ENCODE results near the gene PCSK4. TPM values are rescaled to one million over a fixed set of nuclear protein-coding genes. Genes with fewer than 3 reads are reported as not detected.

Gene PCSK4
- total RNA-seq, 1 donor from 2014 or later, result 12.4 TPM

GRCh38 chr19:1438933-1439354, 51.2 kb downstream of the PCSK4 start:
- TF ChIP-seq CTCF (conservative IDR thresholded peaks at IDR 0.05), result no peak
- H3K4me1 Mint-ChIP-seq (ENCODE audit: unreplicated experiment), result peaks cover 8% of the 10 kb centered on the region
- peak overlapping the region; percentile 95 for H3K4me3 Mint-ChIP-seq
- H3K27me3 Mint-ChIP-seq, result peaks cover under 1% of the 10 kb centered on the region
- H3K27ac Mint-ChIP-seq, result peak overlapping the region; percentile 95
- peaks cover 9% of the 10 kb centered on the region for H3K36me3 Mint-ChIP-seq
- H3K9me3 Mint-ChIP-seq, result no peaks in the 10 kb centered on the region
- DNase-seq (ENCODE audit: extremely low spot score, unreplicated experiment), result no peak

GRCh38 chr19:1438035-1438932, 51.9 kb downstream of the PCSK4 start, which contains the start of gene RPS15:
Gene RPS15 (plus strand): TSS chr19:1438396. CDS start chr19:1438426, 30 bp downstream.
- Mint-ChIP-seq H3K27ac (peak within 1 kb of the TSS; percentile 95), H3K36me3 (peaks cover 9% of the 10 kb centered on the region), H3K9me3 (no peaks in the 10 kb centered on the region), H3K4me3 (peak within 1 kb of the TSS; percentile 95), H3K27me3 (no peaks in the 10 kb centered on the region), H3K4me1 (ENCODE audit: unreplicated experiment) (peaks cover 8% of the 10 kb centered on the region)
- peak; percentile 98 for DNase-seq (ENCODE audit: extremely low spot score, unreplicated experiment)
- TF ChIP-seq CTCF (conservative IDR thresholded peaks at IDR 0.05), result peak; percentile 91

- no peak for DNase-seq (ENCODE audit: extremely low spot score, unreplicated experiment)
- Mint-ChIP-seq H3K4me3 (peak overlapping the region; percentile 95), H3K4me1 (ENCODE audit: unreplicated experiment) (peaks cover 5% of the 10 kb centered on the region), H3K27ac (peak overlapping the region; percentile 95), H3K36me3 (peaks cover 8% of the 10 kb centered on the region), H3K9me3 (no peaks in the 10 kb centered on the region), H3K27me3 (no peaks in the 10 kb centered on the region)
- TF ChIP-seq CTCF (conservative IDR thresholded peaks at IDR 0.05), result no peak
Measured at GRCh38 chr19:1437609-1438008, 52.5 kb downstream of the PCSK4 start.

GRCh38 chr19:1435378-1435989, 54.7 kb downstream of the PCSK4 start:
- no peak overlapping the region for H3K27ac Mint-ChIP-seq
- peaks cover 4% of the 10 kb centered on the region for H3K36me3 Mint-ChIP-seq

GRCh38 chr19:1434577-1435060, 55.5 kb downstream of the PCSK4 start:
- H3K4me1 Mint-ChIP-seq (ENCODE audit: unreplicated experiment), result peaks cover 1% of the 10 kb centered on the region
- H3K4me3 Mint-ChIP-seq, result no peak overlapping the region

More at GRCh38 chr19:1435378-1435989, 54.7 kb downstream of the PCSK4 start:
- no peak overlapping the region for H3K4me3 Mint-ChIP-seq
- no peak for TF ChIP-seq CTCF (conservative IDR thresholded peaks at IDR 0.05)
- no peaks in the 10 kb centered on the region for H3K9me3 Mint-ChIP-seq
- DNase-seq (ENCODE audit: extremely low spot score, unreplicated experiment), result no peak
- no peaks in the 10 kb centered on the region for H3K27me3 Mint-ChIP-seq
- H3K4me1 Mint-ChIP-seq (ENCODE audit: unreplicated experiment), result peaks cover 3% of the 10 kb centered on the region

More at GRCh38 chr19:1434577-1435060, 55.5 kb downstream of the PCSK4 start:
- Mint-ChIP-seq H3K27ac (no peak overlapping the region), H3K9me3 (no peaks in the 10 kb centered on the region), H3K27me3 (no peaks in the 10 kb centered on the region), H3K36me3 (peaks cover 4% of the 10 kb centered on the region)
- no peak for TF ChIP-seq CTCF (conservative IDR thresholded peaks at IDR 0.05)
- no peak for DNase-seq (ENCODE audit: extremely low spot score, unreplicated experiment)
